GM19043 (cell line): ENCODE measurements around the gene OLA1.

Source experiments
- ATAC-seq: cut with Tn5 transposase; IDR thresholded peaks from one replicate; pipeline ENCODE4 v1.9.1; 2021; ENCODE audit warnings: low read depth; ENCODE audit not compliant: unreplicated experiment

OLA1 gene

DNA sequence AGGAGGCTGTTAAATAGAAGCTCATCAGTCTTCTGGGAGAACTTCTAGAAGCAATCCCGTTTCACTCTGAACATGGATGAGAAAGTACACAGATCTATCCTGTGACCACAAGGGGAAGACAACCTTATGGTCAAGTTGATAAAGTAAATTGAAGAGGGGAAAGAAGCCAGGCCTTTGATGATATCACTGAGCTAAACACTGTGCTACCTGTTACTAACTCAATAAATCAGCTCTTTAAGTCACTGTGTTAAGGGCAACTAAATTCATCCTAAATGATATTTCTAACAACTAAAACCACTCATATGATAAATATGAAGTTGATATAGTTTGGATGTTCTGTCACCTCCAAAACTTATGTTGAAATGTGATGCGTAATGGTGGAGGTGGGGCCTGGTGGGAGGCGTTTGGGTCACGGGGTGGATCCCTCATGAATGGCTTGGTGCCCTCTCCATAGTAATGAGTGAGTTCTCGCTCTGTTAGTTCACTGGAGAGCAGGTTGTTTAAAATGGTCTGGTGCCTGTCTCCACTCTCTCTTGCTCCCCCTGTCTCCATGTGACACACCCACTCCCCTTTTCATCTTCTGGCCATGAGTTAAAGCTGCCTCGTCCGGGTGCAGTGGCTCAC is 23.6 kb downstream of the OLA1 start:
- no peak for ATAC-seq

DNA sequence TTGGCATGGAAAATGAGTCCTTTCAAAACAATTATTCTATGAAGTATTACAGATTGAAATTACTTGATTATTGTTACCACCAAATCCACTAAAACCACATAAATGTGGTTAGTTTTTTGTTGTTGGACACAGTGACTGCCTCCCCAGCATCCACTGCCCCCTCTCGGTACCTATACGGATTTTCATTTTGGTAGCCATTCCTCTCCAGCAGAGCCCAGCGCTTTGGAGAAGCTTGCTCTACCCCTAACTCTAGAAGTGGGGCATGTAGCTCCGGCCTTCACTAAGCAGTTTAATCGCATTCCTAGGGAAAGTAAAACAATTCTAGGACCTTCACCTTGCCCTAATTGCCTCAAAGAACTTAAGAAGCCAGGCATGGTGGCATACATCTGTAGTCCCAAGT is 24.2 kb downstream of the OLA1 start:
- no peak for ATAC-seq

DNA sequence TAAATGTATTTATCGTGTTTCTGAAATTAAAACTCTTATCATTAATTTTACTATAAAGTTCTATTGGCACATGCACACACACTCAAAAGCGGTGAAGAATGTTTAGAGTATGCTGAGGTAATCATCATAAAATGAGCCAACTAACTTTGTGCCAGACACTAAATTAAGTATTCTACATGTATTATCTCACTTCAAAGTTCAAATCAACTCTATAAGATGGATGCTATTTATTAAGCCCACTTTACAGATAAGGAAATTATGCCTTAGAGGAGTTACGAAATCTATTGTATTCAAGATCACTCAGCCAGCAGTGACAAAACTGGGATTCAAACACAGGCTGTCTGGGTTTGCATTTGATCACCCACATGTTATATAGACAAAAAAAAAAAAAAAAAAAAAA is 24.9 kb downstream of the OLA1 start:
- ATAC-seq, result no peak

DNA sequence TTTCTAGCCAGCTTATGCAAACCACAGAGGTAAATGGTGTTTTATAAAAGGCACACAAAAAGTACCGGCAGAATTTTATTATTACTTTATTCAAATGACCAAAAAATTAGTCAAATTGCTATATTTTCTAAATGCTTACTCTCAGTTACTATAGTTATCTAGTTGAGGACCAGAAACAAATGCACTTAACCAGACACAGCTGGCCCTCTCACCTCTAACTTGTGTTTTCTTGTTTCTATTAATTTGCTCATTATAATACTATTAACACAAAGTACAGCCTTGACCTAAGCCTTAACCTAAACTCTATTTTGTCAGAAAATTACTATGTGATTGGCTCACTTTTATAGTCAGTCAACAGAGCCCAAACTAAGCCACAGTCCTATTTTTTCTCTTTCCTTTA is 26.2 kb downstream of the OLA1 start:
- no peak for ATAC-seq

DNA sequence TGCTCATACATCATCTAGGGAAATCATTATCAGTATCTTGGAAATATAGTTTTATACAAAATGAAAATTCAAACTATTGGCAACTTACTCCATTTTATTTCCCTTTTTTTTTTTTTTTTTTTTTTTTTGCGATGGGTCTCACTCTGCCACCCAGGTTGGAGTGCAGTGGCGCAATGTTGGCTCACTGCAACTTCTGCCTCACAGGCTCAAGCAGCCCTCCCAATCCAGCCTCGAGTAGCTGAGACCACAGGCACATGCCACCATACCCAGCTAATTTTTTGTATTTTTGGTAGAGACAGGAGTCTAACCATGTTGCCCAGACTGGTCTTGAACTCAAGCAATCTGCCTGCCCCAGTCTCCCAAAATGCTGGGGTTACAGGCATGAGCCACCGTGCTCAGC is 29.0 kb downstream of the OLA1 start:
- no peak for ATAC-seq

DNA sequence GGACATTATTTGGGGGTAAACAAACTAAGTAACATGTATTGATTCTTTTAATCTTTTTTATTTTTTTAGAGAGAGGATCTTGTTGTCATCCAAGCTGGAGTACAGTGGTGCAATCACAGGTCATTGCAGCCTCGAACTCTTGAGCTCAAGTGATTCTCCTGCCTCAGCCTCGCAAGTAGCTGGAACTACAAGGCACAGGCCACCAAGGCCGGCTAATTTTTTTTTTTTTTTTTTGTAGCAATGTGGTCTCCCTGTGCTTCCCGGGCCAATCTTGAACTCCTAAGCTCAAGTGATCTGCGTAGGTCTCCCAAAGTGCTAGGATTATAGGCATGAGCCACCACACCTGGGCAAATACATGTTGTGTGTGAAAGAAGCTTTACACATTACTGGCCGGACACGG is 29.6 kb downstream of the OLA1 start:
- ATAC-seq, result no peak

DNA sequence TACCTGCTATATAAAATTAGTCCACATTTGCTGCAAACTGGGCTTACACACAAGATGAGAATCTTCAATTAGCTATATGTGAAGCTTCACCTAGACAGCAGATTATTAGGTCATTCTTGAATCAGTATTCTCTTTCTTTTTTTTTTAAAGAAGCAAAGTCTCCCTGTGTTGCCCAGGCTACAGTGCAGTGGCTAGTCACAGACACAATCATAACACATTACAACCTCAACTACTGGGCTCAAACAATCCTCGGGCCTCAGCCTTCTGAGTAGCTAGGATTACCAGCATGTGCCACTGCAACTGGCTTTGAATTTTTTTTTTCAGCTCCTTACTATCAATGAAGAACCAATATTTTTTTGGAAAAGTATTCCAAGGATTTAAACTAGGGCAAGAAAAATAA is 30.5 kb downstream of the OLA1 start:
- no peak for ATAC-seq

DNA sequence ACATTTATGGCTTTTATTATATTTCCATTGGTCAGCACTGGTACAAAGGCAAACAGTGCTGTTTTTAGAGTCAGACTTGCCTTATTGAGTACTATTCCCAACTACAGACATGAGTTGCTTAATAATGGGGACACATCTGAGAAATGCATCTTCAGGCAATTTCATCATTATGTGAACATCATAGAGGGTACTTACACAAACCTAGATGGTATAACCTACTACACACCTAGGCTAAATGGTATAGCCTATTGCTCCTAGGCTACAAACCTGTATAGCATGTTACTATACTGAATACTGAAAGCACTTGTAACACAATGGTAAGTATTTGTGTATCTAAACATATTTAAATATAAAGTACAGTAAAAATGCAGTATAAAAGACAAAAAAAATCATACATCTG is 36.4 kb downstream of the OLA1 start:
- no peak for ATAC-seq

DNA sequence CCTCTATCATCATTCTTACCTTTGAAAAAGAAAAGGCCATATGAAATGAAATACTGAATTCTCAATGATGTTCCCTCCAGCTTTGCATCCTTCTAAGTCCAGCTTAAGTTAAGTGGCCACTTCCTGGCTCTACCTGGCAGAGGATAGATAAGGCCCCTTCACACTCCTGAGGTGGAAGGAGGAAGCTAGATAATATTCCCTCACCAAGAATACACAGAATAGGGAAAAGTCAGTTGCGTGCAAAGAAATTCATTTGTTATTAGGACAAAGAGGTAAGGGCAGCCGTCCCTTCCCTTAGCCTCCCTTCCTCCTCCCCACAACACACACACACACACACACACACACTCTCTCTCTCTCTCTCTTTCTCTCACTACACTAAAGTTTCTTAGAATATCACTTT is 37.5 kb downstream of the OLA1 start:
- no peak for ATAC-seq

DNA sequence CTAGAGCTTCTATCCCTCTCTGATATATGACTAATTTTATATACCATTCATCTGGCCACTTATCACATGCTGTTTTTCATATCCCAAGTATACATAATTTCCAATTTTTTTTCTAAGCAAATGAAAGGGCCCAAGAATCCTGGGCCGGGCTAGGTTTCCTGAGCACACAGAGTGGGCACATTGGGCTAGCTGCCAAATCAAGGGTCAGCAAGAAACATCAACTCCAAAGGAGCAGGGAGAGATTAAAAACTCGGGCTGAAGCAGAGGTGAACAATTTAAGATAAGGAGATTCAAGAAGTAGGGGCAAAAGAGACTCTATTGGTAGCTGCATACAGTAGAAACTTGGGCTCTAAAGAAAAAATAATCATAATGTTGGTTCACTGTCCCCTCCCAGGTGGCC is 39.0 kb downstream of the OLA1 start:
- ATAC-seq, result no peak

DNA sequence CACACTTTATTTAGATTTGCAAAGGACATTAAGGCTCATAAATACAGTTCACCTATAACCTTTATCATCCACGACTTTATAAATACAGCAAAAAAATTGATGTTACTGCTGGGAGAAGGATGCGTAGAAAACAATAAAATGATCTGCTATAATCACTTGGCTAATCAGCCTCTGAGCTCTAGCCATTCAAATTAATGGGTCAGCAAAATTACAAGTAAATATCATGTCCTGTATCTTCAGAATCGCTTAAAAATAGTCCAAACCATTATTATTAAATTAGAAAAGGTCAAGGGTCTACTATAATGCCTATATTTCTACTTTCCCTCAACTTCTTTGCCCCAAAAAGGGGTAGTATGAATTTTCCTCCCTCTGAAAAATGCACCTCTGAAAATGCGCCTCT is 40.3 kb downstream of the OLA1 start:
- no peak for ATAC-seq

DNA sequence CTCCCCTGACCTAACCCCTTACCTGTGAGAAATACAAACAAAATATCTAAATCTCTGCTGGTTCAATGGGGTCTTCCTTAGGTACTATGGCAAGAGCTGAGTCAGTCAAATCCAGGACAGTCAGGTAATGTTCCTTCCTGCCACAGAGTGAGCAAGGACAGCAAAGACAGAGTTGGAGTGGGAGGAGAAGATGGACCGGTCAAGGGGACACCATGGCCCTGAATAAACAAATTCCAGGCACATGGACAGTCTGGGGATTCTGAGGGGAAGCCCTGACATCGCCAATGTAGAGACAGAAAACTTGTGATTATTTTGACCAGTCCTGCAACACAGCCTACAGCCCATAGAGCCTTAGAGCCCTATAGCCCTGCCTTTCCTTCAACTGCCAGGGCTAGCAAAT is 42.8 kb downstream of the OLA1 start:
- ATAC-seq, result no peak

DNA sequence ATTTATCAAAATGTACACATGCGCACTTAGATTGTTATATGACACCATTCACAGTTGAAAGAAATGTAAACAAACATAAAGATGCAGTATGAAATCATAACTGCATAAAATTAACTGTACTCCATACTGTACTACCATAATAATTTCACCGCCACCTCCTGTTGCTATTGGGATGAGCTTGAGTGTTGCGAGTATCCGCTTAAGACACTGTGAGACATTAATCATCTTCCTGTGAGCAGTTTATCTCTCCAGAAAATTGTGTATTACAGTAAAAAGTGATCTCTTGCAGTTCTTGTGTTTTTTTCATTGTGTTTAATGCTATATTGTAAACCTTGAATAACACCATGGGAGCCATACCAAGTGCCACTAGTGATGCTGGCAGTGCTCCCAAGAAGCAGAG is 46.1 kb downstream of the OLA1 start:
- no peak for ATAC-seq

DNA sequence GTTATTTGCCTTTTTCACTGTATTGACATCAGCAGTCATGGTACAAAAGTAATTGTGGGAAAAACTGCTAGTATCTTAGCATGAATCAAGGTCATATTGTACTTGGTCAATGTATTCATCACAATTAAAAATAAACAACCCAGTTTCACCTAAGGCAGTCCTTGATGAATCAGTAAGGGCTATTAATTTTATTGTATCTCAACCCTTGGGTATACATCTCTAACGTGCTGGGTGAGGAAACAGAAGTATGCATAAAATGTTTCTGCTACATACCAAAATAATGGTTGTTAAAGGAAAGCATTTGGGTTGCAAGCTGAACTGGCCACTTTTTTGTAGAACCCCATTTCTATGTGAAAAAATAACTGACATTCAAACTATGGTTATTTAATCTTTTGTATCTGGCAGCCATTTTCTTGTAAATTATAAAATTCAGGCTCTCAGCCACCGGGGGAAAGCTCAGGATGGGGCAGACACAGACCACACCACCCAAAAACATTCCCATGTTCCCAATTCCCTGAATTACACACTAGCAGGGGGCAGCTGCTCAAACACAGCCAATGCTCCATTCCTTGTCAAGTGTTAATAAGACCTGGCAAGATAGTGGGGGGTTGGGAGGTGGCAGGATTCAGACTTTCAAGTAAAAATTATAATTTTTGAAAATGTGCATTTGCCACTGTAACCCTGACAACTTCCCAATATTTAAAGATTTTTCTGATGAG is 49.3 kb downstream of the OLA1 start:
- ATAC-seq, result no peak

DNA sequence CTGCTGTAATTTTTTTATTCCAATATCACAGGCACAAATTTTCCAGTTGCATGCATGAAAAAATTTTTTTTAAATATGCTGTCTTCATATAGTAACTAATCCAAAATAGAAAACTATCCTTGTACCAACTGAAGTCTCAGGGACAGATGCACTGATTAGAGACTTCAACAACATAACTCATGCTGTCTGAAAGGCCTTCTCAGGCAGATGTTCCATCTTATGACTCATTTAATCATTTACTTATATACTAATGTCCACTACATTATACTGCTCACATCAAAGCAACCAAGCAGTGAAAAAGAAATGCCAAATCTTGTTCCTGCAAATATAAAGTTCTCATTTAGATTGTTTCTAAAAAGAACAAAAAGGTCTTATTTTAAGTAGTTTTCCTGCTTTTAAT is 53.1 kb downstream of the OLA1 start:
- ATAC-seq, result no peak

DNA sequence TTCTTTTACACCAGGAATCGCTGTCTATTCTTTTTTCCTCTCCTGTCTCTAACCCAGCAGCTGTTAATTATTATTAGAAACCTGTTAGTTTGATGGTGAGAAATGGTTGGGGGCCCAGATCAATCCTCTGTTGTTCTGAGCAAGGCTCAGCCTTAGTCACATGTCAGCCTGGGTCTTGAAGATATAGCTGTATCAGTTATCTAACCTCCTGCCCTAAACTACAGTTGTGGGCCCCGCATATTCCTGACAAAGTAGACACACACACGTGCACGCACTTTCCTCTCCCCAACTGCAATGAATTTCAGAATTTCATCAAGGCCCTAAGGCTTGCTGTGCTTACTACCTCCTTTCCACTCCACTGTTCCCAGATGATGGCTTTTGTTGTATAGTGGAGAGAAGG is 54.6 kb downstream of the OLA1 start:
- no peak for ATAC-seq

DNA sequence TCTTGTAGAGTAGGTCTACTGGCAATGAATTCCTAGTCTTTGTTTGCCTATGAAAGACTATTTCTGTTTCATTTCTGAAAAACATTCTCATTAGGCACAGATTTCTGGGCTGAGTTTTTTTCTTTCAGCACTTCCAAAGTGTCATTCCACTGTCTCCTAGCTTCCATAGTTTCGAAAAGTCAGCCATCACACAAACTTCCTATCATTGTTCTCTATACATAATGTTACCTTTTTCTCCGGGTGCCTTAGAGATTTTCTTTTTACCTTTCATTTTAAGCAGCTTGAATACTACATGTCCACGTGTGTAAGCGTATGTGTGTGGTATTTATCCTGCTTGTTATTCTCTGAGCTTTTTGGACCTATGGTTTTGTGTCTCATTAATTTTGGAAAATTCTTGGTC is 55.7 kb downstream of the OLA1 start:
- ATAC-seq, result no peak

DNA sequence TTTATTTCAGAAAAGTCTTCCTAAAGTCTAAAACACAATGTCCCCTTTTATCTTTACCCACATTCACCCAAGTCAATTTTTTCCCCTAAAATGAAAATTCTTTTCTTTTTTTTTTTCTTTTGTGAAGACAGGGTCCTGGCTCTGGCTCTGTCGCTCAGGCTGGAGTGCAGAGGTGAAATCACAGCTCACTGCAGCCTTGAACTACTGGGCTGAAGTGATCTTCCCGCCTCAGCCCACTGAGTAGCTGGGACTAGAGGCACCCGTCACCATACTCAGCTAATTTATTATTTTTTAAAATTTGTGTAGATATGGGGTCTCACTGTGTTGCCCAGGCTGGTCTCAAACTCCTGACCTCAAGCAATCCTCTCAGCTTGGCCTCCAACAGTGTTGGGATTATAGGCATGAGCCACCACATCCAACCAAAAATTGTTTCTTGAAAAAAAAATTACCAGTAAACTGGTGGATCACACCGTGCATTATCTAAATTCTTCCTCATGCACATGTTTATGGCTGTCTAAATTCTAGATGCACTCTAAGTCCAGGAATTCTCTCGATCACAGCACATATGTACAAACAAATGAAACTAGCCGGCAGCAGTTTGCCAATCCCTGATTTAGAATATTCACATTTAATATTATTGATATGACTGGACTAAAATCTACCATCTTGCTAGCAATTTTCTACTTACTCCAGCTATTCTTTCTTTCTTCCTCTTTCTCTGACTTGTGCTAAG is 56.8 kb downstream of the OLA1 start:
- no peak for ATAC-seq

DNA sequence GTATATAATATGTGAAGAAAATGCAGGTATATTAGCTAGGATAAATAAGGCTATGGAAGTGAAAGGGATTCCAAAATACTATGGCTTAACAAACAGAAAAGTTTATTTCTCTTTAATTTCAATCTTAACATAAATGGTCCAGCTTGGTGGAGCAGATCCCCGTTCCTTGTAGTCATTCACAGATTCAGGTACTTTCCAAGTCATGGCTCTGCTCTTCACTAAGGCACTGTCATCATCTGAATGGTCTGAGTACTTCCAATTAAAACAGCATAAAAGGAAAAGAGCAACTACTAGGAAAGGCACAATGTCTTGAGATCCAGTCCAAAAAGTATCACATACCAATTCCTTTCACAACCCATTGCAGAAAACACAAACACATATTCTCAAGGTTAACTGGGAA is 63.4 kb downstream of the OLA1 start:
- no peak for ATAC-seq

DNA sequence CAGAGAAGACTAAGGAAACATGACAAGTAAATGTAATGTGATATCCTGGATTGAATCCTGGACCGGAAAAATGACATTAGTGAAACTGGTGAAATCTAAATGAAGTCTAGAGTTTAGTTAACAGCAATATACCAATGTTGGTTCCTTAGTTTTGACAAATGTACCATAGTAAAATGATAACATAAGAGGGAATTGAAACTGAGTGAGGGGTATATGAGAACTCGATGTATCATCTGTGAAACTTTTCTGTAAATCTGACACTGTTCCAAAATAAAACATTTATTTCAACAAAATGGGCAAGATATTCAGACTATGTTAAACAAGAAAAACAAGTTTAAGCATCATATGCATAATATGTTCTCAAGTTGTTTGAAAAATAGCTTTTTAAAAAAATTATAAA is 63.8 kb downstream of the OLA1 start:
- ATAC-seq, result no peak

DNA sequence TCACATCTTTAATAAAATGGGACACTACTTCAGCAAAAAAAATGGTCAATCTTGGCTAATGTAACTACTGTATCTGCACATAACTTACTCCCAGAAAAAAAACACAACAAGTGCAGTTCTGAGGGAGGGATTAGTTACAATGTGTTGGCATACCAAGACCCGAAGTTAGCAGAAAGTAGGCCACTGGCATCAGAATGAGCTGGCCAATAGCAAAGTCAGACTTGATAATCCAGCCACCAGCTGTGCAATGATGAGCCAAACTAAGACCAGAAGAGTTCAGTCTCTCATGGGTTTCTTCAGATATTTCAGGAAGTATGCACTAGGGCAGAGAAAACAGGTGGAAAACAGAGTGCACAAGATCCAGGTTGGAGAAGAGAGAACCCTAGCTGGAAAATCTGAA is 65.3 kb downstream of the OLA1 start:
- ATAC-seq, result no peak

DNA sequence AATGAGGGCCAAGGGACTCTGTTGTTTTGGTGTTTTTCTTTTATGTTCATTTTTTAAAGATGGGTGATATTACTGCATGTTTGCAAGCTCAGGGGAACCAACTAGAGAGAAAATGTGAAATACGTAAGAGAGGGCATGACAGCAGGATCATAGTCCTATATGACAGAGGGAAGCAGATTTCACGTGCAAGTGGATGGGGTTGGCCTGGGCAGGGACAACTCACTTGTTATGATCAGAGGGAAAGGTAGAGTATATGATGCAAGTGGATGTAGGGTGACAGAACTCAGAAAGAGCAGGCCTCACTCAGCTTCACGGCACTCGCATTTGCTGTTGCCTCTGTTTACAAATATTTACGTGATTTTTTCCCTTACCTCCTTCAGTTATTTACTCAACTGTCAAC is 67.0 kb downstream of the OLA1 start:
- no peak for ATAC-seq
